A549 (cell line): Measurements from ENCODE around the gene LPIN2. TPM values are rescaled to one million over a fixed set of nuclear protein-coding genes. Genes with fewer than 3 reads are reported as not detected.

ENCODE experiments used
- ATAC-seq, 2 experiments: fragments of 200-7000 bp in 1 of 2; fragments of >200 bp in 1 of 2; cut with Nextera tagmentation in 1 of 2; cut with Tn5 transposase in 1 of 2; 3 replicates each; pipeline versions ENCODE4 v1.8.0 to v1.9.1; 2018 to 2020; ENCODE audit warnings: mild to moderate bottlenecking in 1 of 2, moderate library complexity in 1 of 2
- CTCF ChIA-PET: fragments of 300-600 bp; sonication (Branson Sonifier 250); formaldehyde crosslinking; extraction: SDS; loops from one replicate; lab custom pipeline; 2021; ENCODE audit warnings: antibody characterized with exemption, inconsistent platforms; lab: Yijun Ruan, JAX
- POLR2A ChIA-PET: fragments of 350-600 bp; formaldehyde crosslinking; extraction: SDS; loops from one replicate; lab custom pipeline; 2021; ENCODE audit warnings: antibody characterized with exemption, inconsistent platforms; lab: Yijun Ruan, JAX
- DNase-seq, 2 experiments: peaks; one replicate each; pipeline versions ENCODE4 v3.0.0 to v3.0.0-alpha.2; 2011 to 2016; ENCODE audit warnings: low read depth in 1 of 2, low spot score in 1 of 2
- FAIRE-seq: peaks from 2 replicates; lab custom pipeline; 2011; peaks lifted over from hg19 to GRCh38; lab: Jason Lieb, UNC
- H3K27ac ChIP-seq, 2 experiments: fragments of >200 bp; sonication (Bioruptor Twin); formaldehyde crosslinking; 3 replicates each; pipeline ENCODE4 v1.5.1; 2016 to 2017
- H3K4me1 ChIP-seq: fragments of >200 bp; sonication (Bioruptor Twin); formaldehyde crosslinking; 3 replicates; pipeline ENCODE4 v1.6.1; 2016
- H3K4me2 ChIP-seq: fragments of >200 bp; sonication (Bioruptor Twin); formaldehyde crosslinking; 3 replicates; pipeline ENCODE4 v1.6.1; 2016
- H3K4me3 ChIP-seq: fragments of >200 bp; sonication (Bioruptor Twin); formaldehyde crosslinking; 3 replicates; pipeline ENCODE4 v1.5.1; 2016
- H3K9me3 ChIP-seq: fragments of >200 bp; sonication (Bioruptor Twin); formaldehyde crosslinking; 3 replicates; pipeline ENCODE4 v1.6.1; 2016
- BHLHE40 ChIP-seq: IDR thresholded peaks from 2 replicates; pipeline ENCODE4 v1.6.1; 2012; ENCODE audit warnings: low read depth, low read length, inconsistent platforms
- CBX2 ChIP-seq: fragments of 200-600 bp; sonication (generic); IDR thresholded peaks from 2 replicates; pipeline ENCODE4 v1.6.1; 2016; ENCODE audit warnings: low read depth, mild to moderate bottlenecking, borderline replicate concordance
- CBX8 ChIP-seq: fragments of 200-600 bp; sonication (generic); IDR thresholded peaks from 2 replicates; pipeline ENCODE4 v1.6.1; 2016
- CEBPB ChIP-seq, 2 experiments: fragments of >200 bp in 1 of 2; sonication (Bioruptor Twin) in 1 of 2; formaldehyde crosslinking in 1 of 2; IDR thresholded peaks; 2 replicates each; pipeline ENCODE4 v1.6.1; 2012 to 2016
- CHD2 ChIP-seq: fragments of 150-350 bp; IDR thresholded peaks from 2 replicates; pipeline ENCODE4 v1.6.1; 2014; ENCODE audit warnings: low read length; ENCODE audit not compliant: partially characterized antibody
- EHMT2 ChIP-seq: fragments of 200-600 bp; sonication (generic); IDR thresholded peaks from 2 replicates; pipeline ENCODE4 v1.6.1; 2016; ENCODE audit warnings: antibody characterized with exemption, low read depth, mild to moderate bottlenecking, moderate library complexity
- EP300 ChIP-seq, 2 experiments: fragments of >200 bp; sonication (Bioruptor Twin); formaldehyde crosslinking; IDR thresholded peaks; 2 replicates in 1 of 2; 3 replicates in 1 of 2; pipeline ENCODE4 v1.6.1; 2016 to 2017
- ESRRA ChIP-seq: fragments of 150-350 bp; IDR thresholded peaks from 2 replicates; pipeline ENCODE4 v1.6.1; 2014; ENCODE audit warnings: mild to moderate bottlenecking, low read length, borderline replicate concordance
- FOSL2 ChIP-seq, 2 experiments: fragments of 450-650 bp in 1 of 2; fragments of >200 bp in 1 of 2; sonication (Bioruptor Twin) in 1 of 2; formaldehyde crosslinking; IDR thresholded peaks; 2 replicates each; pipeline versions ENCODE4 v1.5.0 to v1.6.1; 2016 to 2020; ENCODE audit warnings: mild to moderate bottlenecking in 1 of 2, moderate library complexity in 1 of 2
- FOXS1 ChIP-seq: fragments of 250-450 bp; sonication (Bioruptor Pico); IDR thresholded peaks from 2 replicates; pipeline ENCODE4 v1.5.0; 2020; ENCODE audit warnings: mild to moderate bottlenecking, moderate library complexity
- GATA3 ChIP-seq: IDR thresholded peaks from 2 replicates; pipeline ENCODE4 v1.6.1; 2012; ENCODE audit warnings: borderline replicate concordance
- HES2 ChIP-seq: fragments of >200 bp; sonication (Bioruptor Twin); formaldehyde crosslinking; IDR thresholded peaks from 2 replicates; pipeline ENCODE4 v1.6.1; 2016
- HEYL ChIP-seq: fragments of 250-450 bp; sonication (Bioruptor Pico); IDR thresholded peaks from 2 replicates; pipeline ENCODE4 v1.8.0; 2021; ENCODE audit warnings: mild to moderate bottlenecking, moderate library complexity
- HOXA7 ChIP-seq: fragments of 250-450 bp; sonication (Bioruptor Pico); IDR thresholded peaks from 2 replicates; pipeline ENCODE4 v1.5.0; 2020; ENCODE audit warnings: mild to moderate bottlenecking, moderate library complexity
- JUN ChIP-seq, 2 experiments: fragments of >200 bp; sonication (Bioruptor Twin); formaldehyde crosslinking; IDR thresholded peaks; 2 replicates in 1 of 2; 3 replicates in 1 of 2; pipeline ENCODE4 v1.6.1; 2016 to 2017
- JUNB ChIP-seq: fragments of >200 bp; sonication (Bioruptor Twin); formaldehyde crosslinking; IDR thresholded peaks from 2 replicates; pipeline ENCODE4 v1.6.1; 2016
- KDM1A ChIP-seq: fragments of 200-600 bp; sonication (generic); IDR thresholded peaks from 2 replicates; pipeline ENCODE4 v1.6.1; 2016; ENCODE audit warnings: low read depth, mild to moderate bottlenecking
- MAFK ChIP-seq: fragments of 450-650 bp; IDR thresholded peaks from 2 replicates; pipeline ENCODE4 v1.6.1; 2014; ENCODE audit not compliant: partially characterized antibody
- MAX ChIP-seq: IDR thresholded peaks from 2 replicates; pipeline ENCODE4 v1.6.1; 2012
- NFE2L2 ChIP-seq: fragments of 150-350 bp; conservative IDR thresholded peaks from 2 replicates; pipeline ENCODE4 v1.6.1; 2014; ENCODE audit warnings: low read length
- POLR2AphosphoS2 ChIP-seq: conservative IDR thresholded peaks from 2 replicates; pipeline ENCODE4 v1.6.1; 2012; ENCODE audit warnings: low read length, improper control_type of control experiment, inconsistent platforms
- RAD21 ChIP-seq, 2 experiments: fragments of >200 bp in 1 of 2; sonication (Bioruptor Twin) in 1 of 2; formaldehyde crosslinking in 1 of 2; IDR thresholded peaks in 1 of 2; conservative IDR thresholded peaks in 1 of 2; 2 replicates in 1 of 2; 3 replicates in 1 of 2; pipeline ENCODE4 v1.6.1; 2012 to 2018; ENCODE audit warnings: inconsistent platforms in 1 of 2
- RARB ChIP-seq: fragments of 250-450 bp; sonication (Bioruptor Pico); IDR thresholded peaks from 2 replicates; pipeline ENCODE4 v1.8.0; 2021; ENCODE audit warnings: mild to moderate bottlenecking, moderate library complexity
- REST ChIP-seq: fragments of 200-600 bp; sonication (generic); IDR thresholded peaks from 2 replicates; pipeline ENCODE4 v1.6.1; 2016; ENCODE audit warnings: antibody characterized with exemption, mild to moderate bottlenecking, moderate library complexity
- RFX5 ChIP-seq: fragments of 450-650 bp; IDR thresholded peaks from 2 replicates; pipeline ENCODE4 v1.7.1; 2014; ENCODE audit warnings: antibody characterized with exemption, mild to moderate bottlenecking, moderate library complexity
- USF2 ChIP-seq: fragments of 450-650 bp; IDR thresholded peaks from 2 replicates; pipeline ENCODE4 v1.6.1; 2014; ENCODE audit warnings: antibody characterized with exemption
- ZNF302 ChIP-seq: fragments of 250-450 bp; sonication (Bioruptor Pico); IDR thresholded peaks from 2 replicates; pipeline ENCODE4 v1.9.0; 2021; ENCODE audit warnings: inconsistent platforms, mild to moderate bottlenecking, moderate library complexity
- ZSCAN20 ChIP-seq: fragments of 250-450 bp; sonication (Bioruptor Pico); IDR thresholded peaks from 2 replicates; pipeline ENCODE4 v1.8.0; 2022; ENCODE audit warnings: mild to moderate bottlenecking, moderate library complexity
- WGBS: methylation state at CpG from one replicate; pipeline ENCODE4 v1.1.6; 2017; ENCODE audit errors: missing lambda C conversion rate; 5-methylcytosine and 5-hydroxymethylcytosine counted together
- polyA plus RNA-seq, 4 experiments: library from polyadenylated mRNA; depleted of rRNA in 3 of 4; stranded (reverse); fragments of >200 nt; fragmentation: RNase III in 1 of 4; extraction: RNeasy Plus Mini Kit Qiagen cat#74134 plus additional on column Dnase treatment in 1 of 4; gene quantifications; 2 replicates in 3 of 4; 3 replicates in 1 of 4; pipeline ENCODE4 v1.2.3, GENCODE V29; 2011 to 2017

LPIN2 gene
- polyA plus RNA-seq, 2 of the 4 experiments (the other 2 are of a cell fraction): 12.9 to 23.7 TPM

GRCh38 chr18:2982022-2982421, 30.9 kb downstream of the LPIN2 start:
- peak overlapping the region; percentile 84 for H3K4me2 ChIP-seq
- ChIA-PET CTCF (interaction anchor here (1.3 kb wide), 1 partner anchor 81 kb away, joined by 5 read pairs; no protein-coding TSS in a partner anchor), POLR2A (no interaction called here)
- no peak for FAIRE-seq
- DNase-seq: no peak
- H3K4me1 ChIP-seq: peaks cover 96% of the 10 kb centered on the region
- peak overlapping the region; percentile 8; the same call in 1 of the 3 replicates for H3K4me3 ChIP-seq
- peak overlapping the region; percentile 83 to 86 for H3K27ac ChIP-seq
- no peaks in the 10 kb centered on the region for H3K9me3 ChIP-seq
- WGBS: 45% methylated on average over 1 of the region's 1 CpG
- TF ChIP-seq USF2: no peak
- TF ChIP-seq CBX2: no peak
- no peak for TF ChIP-seq ZSCAN20 (CRISPR knock-in tag)
- no peak for TF ChIP-seq HEYL
- no peak for ATAC-seq

- no peak for TF ChIP-seq REST
- no peak for TF ChIP-seq BHLHE40
- TF ChIP-seq HOXA7 (CRISPR knock-in tag): no peak
- TF ChIP-seq CBX2: no peak
- TF ChIP-seq ZNF302 (CRISPR knock-in tag): no peak
- TF ChIP-seq ZSCAN20 (CRISPR knock-in tag): no peak
- no peak for TF ChIP-seq KDM1A
- no peak for TF ChIP-seq CHD2
- no peak for TF ChIP-seq ESRRA
- peak in 1 of 2 experiments; percentile 74; a peak in 1 of 5 replicates for TF ChIP-seq JUN (IDR thresholded peaks at IDR 0.05)
- peak; percentile 93 for TF ChIP-seq MAFK
- 0 out of 5 replicates have a peak, but pooled peaks of 1 of the 2 experiments have one; percentile 13 for TF ChIP-seq RAD21 (conservative IDR thresholded peaks at IDR 0.05 in 1 of 2, IDR thresholded peaks at IDR 0.05 in 1 of 2)
- TF ChIP-seq USF2: no peak
- TF ChIP-seq JUNB: peak; percentile 52
- no peak for TF ChIP-seq NFE2L2
- TF ChIP-seq CEBPB (IDR thresholded peaks at IDR 0.05): peak; percentile 26 to 67; a peak in 3 of 4 replicates
- no peak for TF ChIP-seq CBX8
- TF ChIP-seq FOSL2 (IDR thresholded peaks at IDR 0.05): peak; percentile 49
- peak; percentile 86 for TF ChIP-seq FOSL2 (CRISPR knock-in tag; IDR thresholded peaks at IDR 0.05)
- TF ChIP-seq MAX: peak; percentile 70
- TF ChIP-seq RARB: 0 out of 2 replicates have a peak, but pooled peaks have one; percentile 57
- no peak for TF ChIP-seq RFX5
- TF ChIP-seq FOXS1 (CRISPR knock-in tag): no peak
- peak; percentile 81; the same call in 1 of the 2 replicates for TF ChIP-seq GATA3
- TF ChIP-seq EP300 (IDR thresholded peaks at IDR 0.05): peak; percentile 41 to 85; a peak in 2 of 5 replicates
- TF ChIP-seq HES2: no peak
- no peak for TF ChIP-seq EHMT2
- TF ChIP-seq POLR2AphosphoS2: no peak
- TF ChIP-seq, all 56 proteins: peak for 10
- Histone ChIP-seq H3K27ac (peak overlapping the region; percentile 86 to 89), H3K4me1 (peaks cover 93% of the 10 kb centered on the region), H3K4me2 (peak overlapping the region; percentile 84), H3K9me3 (no peaks in the 10 kb centered on the region), H3K4me3 (peak overlapping the region; percentile 8; the same call in 1 of the 3 replicates)
- ATAC-seq: peak; percentile 42 to 71; a peak in 4 of 6 replicates
- FAIRE-seq: no peak
- peak; percentile 20 to 86 for DNase-seq
- CTCF ChIA-PET: interaction anchor here (1.3 to 1.4 kb wide), 2 partner anchors 11 to 81 kb away, joined by 3 to 5 read pairs; no protein-coding TSS in a partner anchor
- POLR2A ChIA-PET: no interaction called here
- WGBS: 0% methylated on average over 6 of the region's 6 CpGs
These were observed 31.7 kb downstream of the LPIN2 start for GRCh38 chr18:2981212-2981728.
